ENCODE measurements around the gene CCDC180.

The CCDC180 gene

DNA sequence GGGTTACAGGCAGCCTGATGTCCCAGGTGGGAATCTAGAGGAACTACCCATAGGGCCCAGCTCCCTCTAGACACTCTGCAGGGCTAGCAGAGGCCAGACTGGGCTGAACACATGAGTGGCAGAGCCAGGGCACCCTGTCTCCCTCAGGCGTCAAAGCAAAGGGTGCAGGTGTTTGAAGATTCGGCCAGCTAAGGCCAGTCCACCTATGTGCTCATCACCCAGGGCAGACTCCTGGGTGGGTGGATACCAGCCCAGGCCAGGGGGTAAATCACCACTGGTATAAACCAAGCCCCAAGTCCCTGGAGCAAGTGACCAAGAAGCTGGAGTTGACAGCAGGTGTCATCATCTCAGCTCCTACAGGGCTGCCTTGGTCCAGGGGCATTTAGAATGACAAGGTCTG, 3.4 kb downstream of the CCDC180 start:
- no peak overlapping the region for H3K27ac ChIP-seq (ENCODE audit: low read depth, low read length)
- H3K4me3 ChIP-seq (ENCODE audit: low read depth, low read length): no peak overlapping the region
- no peak overlapping the region for H3K9ac ChIP-seq (ENCODE audit: low read length)
- H3K9me3 ChIP-seq (ENCODE audit: control insufficient read depth, insufficient read depth, low read depth, low read length): no peaks in the 10 kb centered on the region
- H3K36me3 ChIP-seq (ENCODE audit: control insufficient read depth, insufficient read depth, low read length): peaks cover 33% of the 10 kb centered on the region
- H3K4me1 ChIP-seq (ENCODE audit: control insufficient read depth, insufficient read depth, low read length): peaks cover 16% of the 10 kb centered on the region
- peaks cover 4% of the 10 kb centered on the region; the same call in 1 of the 2 replicates for H3K27me3 ChIP-seq (ENCODE audit: control insufficient read depth, insufficient read depth, low read length)

DNA sequence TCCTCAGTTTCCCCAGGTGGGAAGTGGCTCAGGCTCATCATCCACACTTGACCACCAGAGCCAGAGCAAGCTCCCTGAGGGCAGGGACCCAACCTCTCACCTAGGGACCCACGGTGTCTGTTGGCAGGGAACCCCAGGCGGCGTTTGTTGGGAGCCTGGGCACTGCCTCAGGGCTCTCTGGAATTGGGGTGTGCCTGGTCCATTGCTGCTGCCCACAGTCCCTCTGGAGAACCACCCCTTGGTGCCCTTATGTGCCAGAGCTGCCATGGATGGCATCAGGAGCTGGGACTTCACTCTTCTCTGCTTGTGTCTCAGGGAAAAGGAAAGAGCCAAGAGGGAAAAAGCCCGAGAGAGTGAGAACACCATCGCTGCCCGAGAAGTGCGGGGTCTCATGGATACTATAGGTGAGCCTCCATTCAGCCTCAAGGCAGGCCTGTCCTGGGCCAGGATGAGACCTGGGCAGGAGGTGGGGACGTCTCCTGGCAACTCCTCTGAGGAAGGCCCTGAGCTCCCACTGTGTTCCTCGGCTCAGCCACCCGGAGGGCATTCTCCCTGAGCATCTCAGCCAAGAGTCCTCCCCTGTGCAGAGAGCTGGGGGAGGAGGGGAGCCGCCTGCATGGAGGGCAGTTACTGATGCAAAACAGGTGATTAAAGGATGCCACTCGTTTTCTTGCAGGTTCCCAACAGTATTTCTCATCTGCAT, 4.5 kb downstream of the CCDC180 start:
- peaks cover 38% of the 10 kb centered on the region for H3K36me3 ChIP-seq (ENCODE audit: control insufficient read depth, insufficient read depth, low read length)
- no peak overlapping the region for H3K9ac ChIP-seq (ENCODE audit: low read length)
- H3K27ac ChIP-seq (ENCODE audit: low read depth, low read length): no peak overlapping the region
- H3K4me1 ChIP-seq (ENCODE audit: control insufficient read depth, insufficient read depth, low read length): peaks cover 9% of the 10 kb centered on the region
- H3K4me3 ChIP-seq (ENCODE audit: low read depth, low read length): no peak overlapping the region
- H3K9me3 ChIP-seq (ENCODE audit: control insufficient read depth, insufficient read depth, low read depth, low read length): no peaks in the 10 kb centered on the region
- H3K27me3 ChIP-seq (ENCODE audit: control insufficient read depth, insufficient read depth, low read length): peaks cover 4% of the 10 kb centered on the region; the same call in 1 of the 2 replicates

DNA sequence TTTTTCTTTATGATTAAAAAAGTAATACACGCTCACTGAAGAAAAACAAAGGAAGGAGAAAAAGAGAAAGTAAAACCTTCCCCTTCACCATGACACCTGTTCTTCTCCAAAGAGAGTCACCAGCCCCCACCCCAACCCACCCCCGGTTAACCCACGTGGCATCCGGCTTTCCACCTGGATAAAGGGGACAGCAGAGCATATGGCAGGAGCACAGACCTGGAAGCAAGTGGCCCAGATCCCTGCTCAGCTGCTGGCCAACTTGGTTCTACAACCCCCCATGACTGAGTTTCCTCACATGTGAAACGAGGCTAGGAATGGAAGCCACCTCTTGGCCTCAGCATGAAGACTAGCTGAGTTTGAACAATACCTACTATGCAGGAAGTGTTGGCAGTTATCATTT, 5.1 kb downstream of the CCDC180 start:
- no peak overlapping the region for H3K27ac ChIP-seq (ENCODE audit: low read depth, low read length)
- 0 out of 2 replicates have a peak, but pooled peaks cover 4% of the 10 kb centered on the region for H3K4me1 ChIP-seq (ENCODE audit: control insufficient read depth, insufficient read depth, low read length)
- no peak overlapping the region for H3K9ac ChIP-seq (ENCODE audit: low read length)
- no peak overlapping the region for H3K4me3 ChIP-seq (ENCODE audit: low read depth, low read length)
- peaks cover under 1% of the 10 kb centered on the region; the same call in 1 of the 2 replicates for H3K27me3 ChIP-seq (ENCODE audit: control insufficient read depth, insufficient read depth, low read length)
- no peaks in the 10 kb centered on the region for H3K9me3 ChIP-seq (ENCODE audit: control insufficient read depth, insufficient read depth, low read depth, low read length)
- peaks cover 42% of the 10 kb centered on the region for H3K36me3 ChIP-seq (ENCODE audit: control insufficient read depth, insufficient read depth, low read length)

DNA sequence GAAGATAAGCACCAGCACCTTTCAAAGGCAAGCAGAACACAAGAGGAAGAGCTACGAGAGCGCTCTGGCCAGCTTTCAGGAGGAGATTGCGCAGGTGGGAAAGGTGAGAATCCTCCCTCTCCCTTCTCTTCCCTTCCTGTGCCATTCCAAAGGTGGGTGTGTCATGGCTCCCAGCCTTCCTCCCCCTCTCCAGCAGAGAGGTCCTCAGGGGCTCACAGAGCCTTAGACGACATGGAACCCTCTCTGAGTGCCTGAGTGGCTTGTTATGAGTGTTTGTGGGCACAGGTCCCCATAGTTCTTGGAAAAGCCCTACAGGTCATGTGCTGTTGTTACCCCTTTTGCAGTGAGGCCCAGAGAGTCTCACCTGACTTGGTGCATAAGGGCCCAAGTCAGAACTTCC, 5.8 kb downstream of the CCDC180 start:
- H3K9me3 ChIP-seq (ENCODE audit: control insufficient read depth, insufficient read depth, low read depth, low read length): no peaks in the 10 kb centered on the region
- no peak overlapping the region for H3K4me3 ChIP-seq (ENCODE audit: low read depth, low read length)
- H3K27ac ChIP-seq (ENCODE audit: low read depth, low read length): no peak overlapping the region
- H3K4me1 ChIP-seq (ENCODE audit: control insufficient read depth, insufficient read depth, low read length): 0 out of 2 replicates have a peak, but pooled peaks cover 3% of the 10 kb centered on the region
- no peaks in the 10 kb centered on the region for H3K27me3 ChIP-seq (ENCODE audit: control insufficient read depth, insufficient read depth, low read length)
- peaks cover 47% of the 10 kb centered on the region for H3K36me3 ChIP-seq (ENCODE audit: control insufficient read depth, insufficient read depth, low read length)
- H3K9ac ChIP-seq (ENCODE audit: low read length): no peak overlapping the region

DNA sequence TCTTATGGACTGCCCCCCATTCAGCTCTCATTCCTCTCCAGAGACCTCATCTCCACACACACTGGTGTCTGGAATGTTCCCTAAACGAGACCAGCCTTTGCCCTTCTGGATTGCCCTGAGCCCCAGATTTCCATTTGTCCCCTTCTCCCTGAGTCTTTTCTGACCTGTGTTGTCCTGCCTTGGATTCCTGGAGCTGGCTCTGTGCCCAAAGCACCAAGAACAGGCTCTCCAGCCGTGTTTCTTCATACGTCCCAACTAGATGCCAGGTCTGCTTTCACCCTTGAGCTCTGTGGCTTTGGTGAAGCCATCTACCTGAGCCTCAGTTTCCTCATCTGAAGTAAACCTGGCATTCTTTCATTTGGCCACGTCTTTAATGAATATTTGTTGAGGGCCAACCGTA, 6.3 kb downstream of the CCDC180 start:
- Histone ChIP-seq H3K4me1 (ENCODE audit: control insufficient read depth, insufficient read depth, low read length) (0 out of 2 replicates have a peak, but pooled peaks cover 3% of the 10 kb centered on the region), H3K36me3 (ENCODE audit: control insufficient read depth, insufficient read depth, low read length) (peaks cover 49% of the 10 kb centered on the region), H3K9me3 (ENCODE audit: control insufficient read depth, insufficient read depth, low read depth, low read length) (no peaks in the 10 kb centered on the region), H3K4me3 (ENCODE audit: low read depth, low read length) (no peak overlapping the region), H3K27me3 (ENCODE audit: control insufficient read depth, insufficient read depth, low read length) (no peaks in the 10 kb centered on the region), H3K27ac (ENCODE audit: low read depth, low read length) (no peak overlapping the region), H3K9ac (ENCODE audit: low read length) (no peak overlapping the region)

DNA sequence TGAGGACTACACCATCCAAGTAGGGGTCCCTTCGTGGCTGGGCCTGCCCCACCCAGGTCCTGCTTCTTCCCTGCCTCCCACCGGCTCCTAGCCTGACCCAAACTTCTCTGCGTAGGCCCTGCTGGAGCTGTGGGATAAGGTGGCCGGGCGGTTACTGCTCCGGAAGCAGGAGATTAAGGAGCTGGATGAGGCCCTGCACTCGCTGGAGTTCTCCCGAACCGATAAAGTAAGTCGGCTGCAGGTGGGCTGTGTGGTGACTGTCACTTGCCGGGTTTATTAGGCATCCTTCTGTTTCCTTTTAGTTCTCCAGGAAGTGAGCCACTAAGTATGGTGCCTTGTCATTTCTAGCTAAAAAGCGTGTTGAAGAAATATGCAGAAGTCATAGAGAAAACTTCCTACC, 7.0 kb downstream of the CCDC180 start:
- Histone ChIP-seq H3K4me1 (ENCODE audit: control insufficient read depth, insufficient read depth, low read length) (0 out of 2 replicates have a peak, but pooled peaks cover 3% of the 10 kb centered on the region), H3K9ac (ENCODE audit: low read length) (no peak overlapping the region), H3K27ac (ENCODE audit: low read depth, low read length) (no peak overlapping the region), H3K36me3 (ENCODE audit: control insufficient read depth, insufficient read depth, low read length) (peaks cover 49% of the 10 kb centered on the region), H3K9me3 (ENCODE audit: control insufficient read depth, insufficient read depth, low read depth, low read length) (no peaks in the 10 kb centered on the region), H3K4me3 (ENCODE audit: low read depth, low read length) (no peak overlapping the region), H3K27me3 (ENCODE audit: control insufficient read depth, insufficient read depth, low read length) (no peaks in the 10 kb centered on the region)

DNA sequence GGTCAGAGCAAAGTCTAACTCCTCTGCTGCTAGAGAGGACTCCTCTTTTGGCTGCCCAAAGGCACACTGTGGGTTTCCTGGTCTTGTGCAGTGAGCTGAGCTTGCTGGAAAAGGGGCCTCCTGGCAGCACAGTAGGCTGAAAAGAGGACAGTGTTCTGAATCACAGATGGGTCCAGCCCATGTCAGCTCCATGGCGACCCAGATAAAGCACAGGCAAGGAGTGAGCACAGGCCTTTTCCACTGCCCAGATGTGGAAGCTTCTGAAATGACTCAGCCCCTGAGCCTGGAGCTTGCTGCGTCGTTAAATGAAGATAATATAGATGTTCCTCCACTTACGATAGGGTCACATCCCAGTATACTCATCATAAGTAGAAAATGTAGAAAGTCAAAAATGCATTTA, 8.1 kb downstream of the CCDC180 start:
- no peaks in the 10 kb centered on the region for H3K27me3 ChIP-seq (ENCODE audit: control insufficient read depth, insufficient read depth, low read length)
- H3K4me3 ChIP-seq (ENCODE audit: low read depth, low read length): no peak overlapping the region
- H3K9ac ChIP-seq (ENCODE audit: low read length): no peak overlapping the region
- H3K36me3 ChIP-seq (ENCODE audit: control insufficient read depth, insufficient read depth, low read length): peaks cover 49% of the 10 kb centered on the region
- no peak overlapping the region for H3K27ac ChIP-seq (ENCODE audit: low read depth, low read length)
- 0 out of 2 replicates have a peak, but pooled peaks cover 3% of the 10 kb centered on the region for H3K4me1 ChIP-seq (ENCODE audit: control insufficient read depth, insufficient read depth, low read length)
- H3K9me3 ChIP-seq (ENCODE audit: control insufficient read depth, insufficient read depth, low read depth, low read length): no peaks in the 10 kb centered on the region

DNA sequence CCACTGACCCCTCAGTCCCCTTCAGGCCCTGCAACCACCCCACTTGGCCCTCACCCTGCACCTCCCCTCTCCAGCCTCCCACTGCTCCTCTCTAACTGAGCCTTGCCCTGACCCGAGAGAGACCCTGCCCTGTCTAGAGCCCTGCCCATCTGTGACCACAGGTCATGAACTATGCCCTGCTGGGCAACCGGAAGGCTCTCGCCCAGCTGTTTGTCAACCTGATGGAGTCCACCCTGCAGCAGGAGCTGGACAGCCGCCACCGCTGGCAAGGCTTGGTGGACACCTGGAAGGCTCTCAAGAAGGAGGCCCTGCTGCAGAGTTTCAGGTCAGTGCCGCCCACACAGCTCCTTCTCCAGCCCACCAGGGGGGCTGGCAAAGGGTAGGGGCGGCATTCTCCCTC, 9.4 kb downstream of the CCDC180 start:
- H3K36me3 ChIP-seq (ENCODE audit: control insufficient read depth, insufficient read depth, low read length): peaks cover 47% of the 10 kb centered on the region
- no peaks in the 10 kb centered on the region for H3K27me3 ChIP-seq (ENCODE audit: control insufficient read depth, insufficient read depth, low read length)
- H3K4me1 ChIP-seq (ENCODE audit: control insufficient read depth, insufficient read depth, low read length): 0 out of 2 replicates have a peak, but pooled peaks cover 3% of the 10 kb centered on the region
- H3K9me3 ChIP-seq (ENCODE audit: control insufficient read depth, insufficient read depth, low read depth, low read length): no peaks in the 10 kb centered on the region
- no peak overlapping the region for H3K4me3 ChIP-seq (ENCODE audit: low read depth, low read length)
- no peak overlapping the region for H3K9ac ChIP-seq (ENCODE audit: low read length)
- no peak overlapping the region for H3K27ac ChIP-seq (ENCODE audit: low read depth, low read length)

DNA sequence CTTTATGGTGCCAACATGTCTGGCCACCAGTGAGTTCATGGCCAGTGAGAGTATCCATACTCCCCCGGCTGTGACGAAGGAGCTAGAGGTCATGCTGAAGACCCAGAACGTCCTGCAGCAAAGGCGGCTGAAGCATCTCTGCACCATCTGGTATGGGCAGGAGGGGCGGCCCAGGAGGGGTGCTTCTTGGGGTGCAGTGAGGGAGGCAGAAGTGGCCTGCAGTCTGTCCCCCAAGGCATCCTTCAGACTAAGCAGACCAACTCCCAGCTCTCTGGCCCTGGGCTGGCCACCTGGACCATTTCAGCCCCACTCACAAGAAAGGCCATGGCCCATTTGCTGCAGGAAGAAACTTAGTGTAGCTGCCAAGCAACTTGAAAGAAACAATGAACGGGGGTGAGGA, 11.0 kb downstream of the CCDC180 start:
- no peak overlapping the region for H3K4me3 ChIP-seq (ENCODE audit: low read depth, low read length)
- H3K9me3 ChIP-seq (ENCODE audit: control insufficient read depth, insufficient read depth, low read depth, low read length): no peaks in the 10 kb centered on the region
- H3K9ac ChIP-seq (ENCODE audit: low read length): no peak overlapping the region
- H3K27ac ChIP-seq (ENCODE audit: low read depth, low read length): no peak overlapping the region
- H3K27me3 ChIP-seq (ENCODE audit: control insufficient read depth, insufficient read depth, low read length): no peaks in the 10 kb centered on the region
- H3K36me3 ChIP-seq (ENCODE audit: control insufficient read depth, insufficient read depth, low read length): peaks cover 46% of the 10 kb centered on the region
- H3K4me1 ChIP-seq (ENCODE audit: control insufficient read depth, insufficient read depth, low read length): no peaks in the 10 kb centered on the region

DNA sequence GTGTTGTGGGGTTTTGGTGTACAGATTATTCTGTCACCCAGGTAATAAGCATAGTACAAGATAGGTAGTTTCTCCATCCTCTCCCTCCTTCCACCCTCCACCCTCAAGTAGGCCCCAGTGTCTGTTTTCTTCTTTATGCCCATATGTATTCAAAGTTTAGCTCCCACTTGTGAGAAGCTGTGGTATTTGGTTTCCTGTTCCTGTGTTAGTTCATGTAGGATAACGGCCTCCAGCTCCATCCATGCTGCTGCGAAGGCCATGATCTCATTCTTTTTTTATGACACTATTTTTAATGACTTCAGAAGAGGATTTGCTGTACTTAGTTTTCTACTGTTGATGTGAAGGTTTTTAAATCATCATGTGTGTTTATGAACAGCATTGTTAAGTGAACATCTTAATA, 11.9 kb downstream of the CCDC180 start:
- peaks cover 46% of the 10 kb centered on the region for H3K36me3 ChIP-seq (ENCODE audit: control insufficient read depth, insufficient read depth, low read length)
- no peak overlapping the region for H3K9ac ChIP-seq (ENCODE audit: low read length)
- H3K4me1 ChIP-seq (ENCODE audit: control insufficient read depth, insufficient read depth, low read length): no peaks in the 10 kb centered on the region
- no peak overlapping the region for H3K27ac ChIP-seq (ENCODE audit: low read depth, low read length)
- no peaks in the 10 kb centered on the region for H3K9me3 ChIP-seq (ENCODE audit: control insufficient read depth, insufficient read depth, low read depth, low read length)
- H3K4me3 ChIP-seq (ENCODE audit: low read depth, low read length): no peak overlapping the region
- H3K27me3 ChIP-seq (ENCODE audit: control insufficient read depth, insufficient read depth, low read length): no peaks in the 10 kb centered on the region

DNA sequence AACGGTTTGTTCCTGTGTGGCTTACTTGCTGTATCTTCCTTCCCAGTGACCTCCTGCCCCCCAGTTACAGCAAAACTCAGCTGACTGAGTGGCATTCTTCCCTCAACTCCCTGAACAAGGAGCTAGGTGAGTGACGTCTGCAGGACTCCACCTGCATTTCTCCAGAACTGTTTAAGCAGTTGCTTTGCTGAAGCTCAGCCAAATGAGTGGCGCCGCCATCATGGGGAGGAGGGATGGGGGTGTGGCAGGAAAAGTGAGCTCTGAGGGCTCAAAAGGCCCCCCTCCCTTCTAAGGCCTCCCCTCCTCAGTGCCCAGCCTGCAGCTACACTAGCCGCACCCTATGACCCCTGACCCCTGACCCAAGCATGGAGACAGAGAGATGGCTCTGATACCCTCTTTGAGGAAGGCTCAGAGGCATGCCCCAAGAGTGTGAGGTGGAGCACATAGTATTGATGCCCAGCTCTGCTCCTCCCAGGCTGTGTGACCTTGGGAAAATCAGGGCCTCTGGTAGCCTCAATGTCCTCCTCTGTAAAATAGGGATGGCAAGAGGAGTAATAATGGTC, 12.7 kb downstream of the CCDC180 start:
- H3K4me3 ChIP-seq (ENCODE audit: low read depth, low read length): no peak overlapping the region
- H3K9ac ChIP-seq (ENCODE audit: low read length): no peak overlapping the region
- no peaks in the 10 kb centered on the region for H3K27me3 ChIP-seq (ENCODE audit: control insufficient read depth, insufficient read depth, low read length)
- H3K27ac ChIP-seq (ENCODE audit: low read depth, low read length): no peak overlapping the region
- peaks cover 45% of the 10 kb centered on the region for H3K36me3 ChIP-seq (ENCODE audit: control insufficient read depth, insufficient read depth, low read length)
- no peaks in the 10 kb centered on the region for H3K9me3 ChIP-seq (ENCODE audit: control insufficient read depth, insufficient read depth, low read depth, low read length)
- H3K4me1 ChIP-seq (ENCODE audit: control insufficient read depth, insufficient read depth, low read length): no peaks in the 10 kb centered on the region

Measured in HUES6 (cell line).